ENCODE data around the gene HSPA12A. TPM values are rescaled to one million over a fixed set of nuclear protein-coding genes. Genes with fewer than 3 reads are reported as not detected.

The HSPA12A gene
- total RNA-seq, 4 donors from 2014 or later = 125 to 187 (median 147) TPM

DNA sequence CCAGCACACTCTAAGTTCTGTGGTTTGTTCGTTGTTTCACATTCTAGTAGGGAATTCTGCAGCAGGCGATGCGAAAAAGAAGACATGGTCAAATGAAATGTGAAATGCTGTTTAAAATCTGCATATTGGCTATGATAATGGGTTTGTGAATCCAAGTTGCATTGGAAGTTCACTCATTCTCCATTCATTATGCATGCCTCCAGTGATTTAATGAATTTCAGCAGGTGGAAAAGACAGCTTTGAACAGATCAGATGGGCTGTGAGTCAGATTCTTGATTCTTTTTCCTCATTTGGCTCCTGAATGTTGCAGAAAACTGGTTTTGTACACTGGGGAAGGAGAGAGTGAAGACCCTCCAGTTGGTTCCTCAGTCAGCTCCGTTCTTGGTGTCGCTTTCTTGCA lies 69.5 kb downstream of the HSPA12A start:
- peak overlapping the region in 2 of 4 donors; percentile 13 to 40 for H3K27ac ChIP-seq
- no peak for DNase-seq (ENCODE audit: low spot score in 2 of 2)
- 89 to 92% methylated on average over 5 of the region's 5 CpGs for WGBS, 2 donors
- no peak overlapping the region for H3K4me3 ChIP-seq
- H3K9me3 ChIP-seq = no peaks in the 10 kb centered on the region
- H3K36me3 ChIP-seq = peaks cover 0 to 57% (median 0%) of the 10 kb centered on the region in 3 donors
- TF ChIP-seq, protein P1, sequence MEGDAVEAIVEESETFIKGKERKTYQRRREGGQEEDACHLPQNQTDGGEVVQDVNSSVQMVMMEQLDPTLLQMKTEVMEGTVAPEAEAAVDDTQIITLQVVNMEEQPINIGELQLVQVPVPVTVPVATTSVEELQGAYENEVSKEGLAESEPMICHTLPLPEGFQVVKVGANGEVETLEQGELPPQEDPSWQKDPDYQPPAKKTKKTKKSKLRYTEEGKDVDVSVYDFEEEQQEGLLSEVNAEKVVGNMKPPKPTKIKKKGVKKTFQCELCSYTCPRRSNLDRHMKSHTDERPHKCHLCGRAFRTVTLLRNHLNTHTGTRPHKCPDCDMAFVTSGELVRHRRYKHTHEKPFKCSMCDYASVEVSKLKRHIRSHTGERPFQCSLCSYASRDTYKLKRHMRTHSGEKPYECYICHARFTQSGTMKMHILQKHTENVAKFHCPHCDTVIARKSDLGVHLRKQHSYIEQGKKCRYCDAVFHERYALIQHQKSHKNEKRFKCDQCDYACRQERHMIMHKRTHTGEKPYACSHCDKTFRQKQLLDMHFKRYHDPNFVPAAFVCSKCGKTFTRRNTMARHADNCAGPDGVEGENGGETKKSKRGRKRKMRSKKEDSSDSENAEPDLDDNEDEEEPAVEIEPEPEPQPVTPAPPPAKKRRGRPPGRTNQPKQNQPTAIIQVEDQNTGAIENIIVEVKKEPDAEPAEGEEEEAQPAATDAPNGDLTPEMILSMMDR (IDR thresholded peaks at IDR 0.05) = no peak
- TF ChIP-seq EP300 (IDR thresholded peaks at IDR 0.05) (no peak), POLR2A (IDR thresholded peaks at IDR 0.05) (no peak)
- H3K4me1 ChIP-seq = peaks cover 0 to 29% (median 5%) of the 10 kb centered on the region in 4 donors
- no peaks in the 10 kb centered on the region for H3K27me3 ChIP-seq

DNA sequence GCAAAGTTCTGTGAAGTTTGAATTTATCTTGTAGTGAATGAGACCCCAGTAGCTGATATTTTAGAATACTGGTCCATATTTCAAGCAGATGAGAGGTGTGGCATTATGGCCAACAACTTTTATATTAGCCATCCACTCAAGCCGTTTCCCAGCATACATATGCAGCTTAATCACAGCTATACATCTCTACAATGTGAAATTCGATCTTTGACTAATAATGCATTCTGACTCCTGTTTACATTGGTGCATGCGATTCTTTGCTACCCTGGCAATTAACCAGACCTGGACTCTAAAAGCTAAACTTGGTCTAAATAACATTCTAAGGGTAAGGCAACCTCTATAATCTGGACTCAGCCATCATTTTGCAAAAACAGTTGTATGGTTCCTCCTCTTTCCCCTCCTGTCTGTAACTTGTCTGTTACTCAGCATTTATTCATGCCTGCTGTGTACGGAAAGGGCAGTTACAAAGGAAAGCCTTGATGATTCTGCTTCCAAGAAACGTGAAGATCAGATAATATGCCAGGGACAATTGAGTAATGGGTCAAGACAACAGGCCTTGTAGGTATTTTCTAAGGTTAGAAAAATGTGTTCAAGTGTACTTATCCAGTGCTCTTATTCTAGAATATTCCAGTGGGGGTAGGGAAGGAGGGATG lies 71.0 kb downstream of the HSPA12A start:
- Histone ChIP-seq H3K27ac (peak overlapping the region in 3 of 4 donors; percentile 83 to 95 (median 94)), H3K4me3 (no peak overlapping the region), H3K4me1 (peaks cover 0 to 34% (median 12%) of the 10 kb centered on the region in 4 donors), H3K27me3 (no peaks in the 10 kb centered on the region), H3K9me3 (no peaks in the 10 kb centered on the region), H3K36me3 (peaks cover 0 to 45% (median 0%) of the 10 kb centered on the region in 3 donors)
- DNase-seq (ENCODE audit: low spot score in 2 of 2) = no peak
- 41 to 52% methylated on average over 5 of the region's 5 CpGs for WGBS, 2 donors
- TF ChIP-seq POLR2A (IDR thresholded peaks at IDR 0.05) (no peak), EP300 (IDR thresholded peaks at IDR 0.05) (no peak)
- TF ChIP-seq, protein P1 (IDR thresholded peaks at IDR 0.05) = no peak

DNA sequence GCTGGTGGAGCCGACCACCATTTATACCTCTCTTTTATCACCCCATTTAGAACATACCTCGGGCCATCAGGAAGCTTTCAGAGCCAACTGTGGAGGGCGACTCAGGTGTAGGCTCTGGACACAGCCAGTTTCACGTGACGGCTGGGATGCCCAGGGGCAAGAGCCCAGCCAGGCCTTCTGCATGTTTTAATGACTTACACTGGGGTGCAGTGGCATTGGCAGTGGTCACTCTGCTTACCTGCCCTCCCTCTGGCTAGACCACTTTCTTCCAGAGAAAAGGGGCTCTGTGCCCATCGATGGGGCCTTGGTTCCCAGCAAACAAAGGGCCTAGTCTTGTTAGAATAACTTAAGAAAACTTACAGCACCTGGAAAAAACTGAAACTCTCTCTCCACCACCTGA lies 71.7 kb downstream of the HSPA12A start:
- TF ChIP-seq, protein P1 (IDR thresholded peaks at IDR 0.05) = no peak
- TF ChIP-seq EP300 (IDR thresholded peaks at IDR 0.05) = no peak
- no peak for TF ChIP-seq POLR2A (IDR thresholded peaks at IDR 0.05)
- H3K4me1 ChIP-seq = peaks cover 0 to 40% (median 12%) of the 10 kb centered on the region in 4 donors
- H3K36me3 ChIP-seq = peaks cover 0 to 38% (median 0%) of the 10 kb centered on the region in 3 donors
- DNase-seq (ENCODE audit: low spot score in 2 of 2) = no peak
- H3K9me3 ChIP-seq = no peaks in the 10 kb centered on the region
- H3K27me3 ChIP-seq = no peaks in the 10 kb centered on the region
- peak overlapping the region in 1 of 4 donors; percentile 79 for H3K4me3 ChIP-seq
- 81 to 84% methylated on average over 6 of the region's 6 CpGs for WGBS, 2 donors
- H3K27ac ChIP-seq = peak overlapping the region; percentile 77 to 95 (median 88)

DNA sequence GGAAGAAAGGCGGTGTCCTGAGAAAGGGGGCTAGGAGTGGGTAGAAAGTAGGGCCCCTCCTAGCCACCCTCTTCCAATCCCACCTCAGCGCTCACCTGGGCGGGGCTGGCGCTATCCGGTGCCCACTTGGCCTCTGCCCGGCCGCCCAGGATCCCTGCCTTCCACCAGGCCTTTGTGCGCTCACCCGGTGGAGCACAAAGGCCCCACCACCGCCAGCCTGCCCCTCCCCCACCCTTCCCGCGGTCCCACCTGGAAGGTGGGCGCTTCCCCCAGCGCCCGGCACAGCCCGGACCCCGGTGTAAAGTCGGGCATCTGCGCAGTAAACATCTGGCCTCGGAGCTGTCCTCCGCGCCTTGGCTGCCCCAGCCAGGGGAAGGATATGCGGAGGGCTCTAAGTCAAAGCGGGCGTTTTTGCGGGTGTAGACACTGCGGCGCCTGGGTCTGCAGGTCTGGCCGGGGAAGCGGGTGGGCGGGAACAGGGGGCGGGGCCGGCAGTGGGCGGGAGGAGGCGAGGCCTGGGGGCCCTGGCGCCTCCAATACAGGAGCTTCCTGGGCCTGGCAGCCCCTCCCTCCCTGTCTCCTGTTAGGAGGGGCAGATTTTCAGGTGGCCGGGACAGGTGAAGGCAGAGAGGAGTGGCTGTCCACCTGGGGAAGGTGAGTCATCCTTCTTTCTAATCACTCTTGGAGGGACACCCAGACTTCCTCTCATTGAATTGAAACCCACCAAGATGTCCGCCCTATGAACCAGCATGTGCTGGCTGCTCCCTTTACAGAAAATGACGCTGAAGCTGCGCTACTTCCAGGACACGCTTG lies 72.3 kb downstream of the HSPA12A start:
- no peak for TF ChIP-seq POLR2A (IDR thresholded peaks at IDR 0.05)
- no peak for TF ChIP-seq EP300 (IDR thresholded peaks at IDR 0.05)
- TF ChIP-seq, protein P1 (IDR thresholded peaks at IDR 0.05) = no peak
- 18 to 21% methylated on average over 18 to 22 of the region's 41 CpGs for WGBS, 2 donors
- no peaks in the 10 kb centered on the region for H3K27me3 ChIP-seq
- H3K4me1 ChIP-seq = peaks cover 0 to 45% (median 14%) of the 10 kb centered on the region in 4 donors
- peak overlapping the region; percentile 77 to 95 (median 88) for H3K27ac ChIP-seq
- no peak for DNase-seq (ENCODE audit: low spot score in 2 of 2)
- H3K36me3 ChIP-seq = peaks cover 0 to 32% (median 0%) of the 10 kb centered on the region in 3 donors
- no peaks in the 10 kb centered on the region for H3K9me3 ChIP-seq
- peak overlapping the region; percentile 35 to 79 (median 50) for H3K4me3 ChIP-seq

DNA sequence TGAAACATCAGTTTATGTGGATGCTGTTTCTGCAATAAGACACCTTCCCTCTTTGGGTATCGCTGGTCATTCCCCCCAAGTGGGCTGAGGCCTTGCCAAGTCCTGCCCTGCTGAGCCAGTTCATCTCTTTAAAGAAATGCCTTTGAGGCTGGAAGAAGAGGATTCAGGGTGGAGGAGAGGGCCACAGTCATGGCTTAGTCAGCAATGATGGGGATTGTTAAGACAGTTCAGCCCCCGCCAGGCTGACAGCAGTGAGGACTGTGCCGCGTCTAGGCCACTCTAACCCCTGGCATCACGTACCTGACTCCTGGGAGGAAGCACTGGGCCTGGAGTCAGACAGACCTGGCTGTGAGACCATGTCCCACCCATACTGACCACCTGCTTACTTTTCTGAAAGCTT lies 73.3 kb downstream of the HSPA12A start:
- H3K4me1 ChIP-seq = peaks cover 0 to 55% (median 20%) of the 10 kb centered on the region in 4 donors
- H3K4me3 ChIP-seq = peak overlapping the region; percentile 35 to 79 (median 50)
- H3K27me3 ChIP-seq = no peaks in the 10 kb centered on the region
- peak overlapping the region; percentile 77 to 95 (median 88) for H3K27ac ChIP-seq
- 32 to 52% methylated on average over 5 of the region's 5 CpGs for WGBS, 2 donors
- H3K36me3 ChIP-seq = peaks cover 0 to 22% (median 0%) of the 10 kb centered on the region in 3 donors
- no peak for DNase-seq (ENCODE audit: low spot score in 2 of 2)
- no peak for TF ChIP-seq EP300 (IDR thresholded peaks at IDR 0.05)
- TF ChIP-seq POLR2A (IDR thresholded peaks at IDR 0.05) = no peak
- TF ChIP-seq, protein P1 (IDR thresholded peaks at IDR 0.05) = no peak
- no peaks in the 10 kb centered on the region for H3K9me3 ChIP-seq
